Measurements from ENCODE around the gene CALB2.

Gene CALB2

DNA sequence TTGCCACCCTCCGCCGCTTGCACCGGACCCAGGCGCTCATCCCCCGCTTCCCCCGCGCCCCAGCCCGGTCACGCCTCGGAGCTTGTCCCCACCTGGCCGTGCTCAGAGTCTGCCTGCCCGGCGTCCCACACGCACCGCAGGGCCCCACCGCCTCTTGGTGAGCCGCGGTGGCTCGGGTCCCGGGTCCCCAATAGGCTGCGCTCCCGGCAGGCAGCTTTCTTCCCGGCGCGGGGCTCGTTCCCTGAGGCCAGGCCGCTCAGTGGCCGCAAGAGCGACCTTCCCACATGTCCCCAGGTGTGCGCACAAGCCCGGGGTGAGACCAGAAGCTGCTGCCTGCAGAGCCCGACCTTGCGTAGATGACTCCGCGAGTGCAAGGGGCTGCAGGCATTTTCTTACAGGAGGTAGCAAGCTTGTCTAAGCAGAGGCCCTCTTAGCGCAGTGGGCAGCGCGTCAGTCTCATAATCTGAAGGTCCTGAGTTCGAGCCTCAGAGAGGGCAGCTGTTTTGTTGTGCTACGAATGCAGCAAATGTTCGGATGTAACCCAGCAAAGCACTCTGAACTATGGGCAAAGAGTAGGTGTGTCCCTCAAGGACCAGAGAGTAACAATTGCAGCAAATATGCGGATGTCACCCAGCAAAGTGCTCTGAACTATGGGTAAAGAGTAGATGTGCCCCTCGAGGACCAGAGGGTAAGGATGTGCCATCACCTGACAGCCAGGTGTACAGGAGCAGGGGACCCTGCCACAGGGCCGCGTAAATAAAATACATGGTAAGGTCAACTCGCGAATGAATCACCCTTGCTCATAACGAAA, 67.8 kb downstream of the CALB2 start:
- DNase-seq (ENCODE audit: low read depth), result peak; percentile 68

DNA sequence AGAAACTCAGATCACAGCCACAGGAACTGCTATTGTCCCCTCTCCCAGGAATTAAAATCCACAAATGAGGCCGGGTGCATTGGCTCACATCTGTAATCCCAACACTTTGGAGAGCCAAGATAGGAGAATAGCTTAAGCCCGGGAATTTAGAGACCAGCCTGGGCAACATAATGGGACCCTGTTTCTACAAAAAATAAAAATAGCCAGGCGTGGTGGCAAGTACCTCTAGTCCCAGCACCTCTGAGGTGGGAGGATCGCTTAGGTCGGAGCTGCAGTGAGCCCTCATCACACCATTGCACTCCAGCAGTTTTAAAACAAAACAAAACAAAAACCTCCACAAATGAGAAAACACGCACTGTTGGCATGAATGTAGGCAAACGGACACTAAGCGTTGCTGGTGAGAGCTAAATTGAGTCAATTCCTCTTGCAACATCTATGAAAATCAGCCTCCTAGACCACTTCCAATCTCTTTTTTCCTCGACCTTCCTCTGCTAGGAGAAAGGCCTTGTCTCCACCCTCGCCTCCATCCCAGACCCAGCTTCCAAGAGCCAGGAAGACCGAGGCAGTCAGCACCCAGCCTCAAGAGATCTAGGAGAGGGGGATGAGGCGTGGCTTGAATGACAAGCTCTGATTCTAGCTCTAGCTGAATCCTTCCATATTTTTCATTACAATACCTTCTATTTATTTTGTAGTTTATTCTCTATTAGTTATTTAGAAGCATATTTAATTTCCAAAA, 68.5 kb downstream of the CALB2 start:
- DNase-seq (ENCODE audit: low read depth), result no peak

DNA sequence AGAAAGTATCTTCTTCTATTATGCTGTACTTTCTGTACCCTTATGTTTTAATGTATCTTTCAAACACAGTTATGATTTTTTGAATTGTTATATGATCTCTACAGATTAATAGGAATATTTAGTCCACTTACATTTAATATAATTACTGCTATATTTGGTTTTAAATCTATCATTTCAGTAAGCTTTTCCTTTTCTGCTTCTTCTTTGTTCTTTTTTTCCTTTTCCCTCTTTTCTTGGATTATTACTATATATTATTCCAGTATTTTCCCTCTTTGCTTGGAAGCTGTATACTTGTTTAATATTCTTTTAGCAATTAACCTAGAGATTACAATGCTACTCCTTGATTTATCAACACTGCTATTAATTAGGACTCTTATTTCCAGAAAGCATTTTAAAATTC, 69.9 kb downstream of the CALB2 start:
- DNase-seq (ENCODE audit: low read depth), result no peak

DNA sequence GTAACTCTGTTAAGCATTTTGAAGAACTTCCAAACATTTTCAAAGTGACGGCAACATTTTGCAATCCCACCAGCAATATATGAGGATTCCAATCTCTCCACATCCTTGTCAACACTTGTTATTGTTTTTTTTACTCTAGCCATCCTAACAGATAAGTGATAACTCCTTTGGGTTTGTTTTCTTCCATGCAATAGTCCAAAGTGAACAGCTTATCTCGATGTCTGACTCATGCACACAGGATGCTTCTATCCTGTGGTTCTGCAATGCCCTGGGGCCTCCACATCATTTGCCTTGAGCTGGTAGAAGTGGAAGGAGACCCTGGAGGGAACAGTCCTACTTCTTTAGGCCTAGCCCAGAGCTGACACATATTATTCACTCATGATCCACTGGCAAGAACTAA, 70.4 kb downstream of the CALB2 start:
- DNase-seq (ENCODE audit: low read depth), result no peak

DNA sequence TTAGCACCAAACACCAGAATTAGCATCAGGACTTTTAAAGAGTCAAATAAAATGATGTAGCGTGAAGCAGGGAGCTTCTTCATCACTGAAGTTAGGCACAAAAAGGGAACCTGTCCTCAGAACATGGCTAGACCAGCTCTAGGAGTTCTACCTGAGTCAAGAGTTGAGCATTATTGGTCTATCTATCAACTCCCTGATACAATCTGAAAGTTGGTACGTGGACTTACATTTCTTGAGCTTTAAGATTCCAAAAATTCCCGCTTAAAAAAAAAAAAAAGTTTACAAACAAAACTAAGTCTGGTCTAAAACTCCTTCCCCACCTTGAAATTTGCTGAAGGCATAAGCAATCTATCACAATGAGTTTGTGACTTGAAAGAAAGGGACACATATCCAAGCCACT, 71.1 kb downstream of the CALB2 start:
- DNase-seq (ENCODE audit: low read depth), result no peak

DNA sequence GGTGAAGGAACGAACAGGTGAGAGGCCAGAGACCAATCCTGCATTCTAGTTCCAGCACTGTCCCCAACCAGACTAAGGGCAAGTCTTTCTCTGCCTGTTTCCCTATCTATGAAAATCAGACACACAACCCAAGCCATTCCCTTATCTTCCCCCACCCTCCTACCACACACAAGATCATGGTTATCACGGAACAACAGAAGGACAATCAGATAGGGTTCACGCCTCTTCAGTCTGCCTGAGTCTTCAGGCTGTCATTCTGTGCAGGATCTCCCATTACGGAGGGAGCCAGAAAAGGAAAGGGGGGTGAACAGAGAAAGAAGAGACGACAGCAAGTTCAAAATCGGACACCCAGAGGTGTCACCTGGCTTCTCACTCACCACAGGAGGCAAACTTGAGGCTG, 72.2 kb downstream of the CALB2 start:
- no peak for DNase-seq (ENCODE audit: low read depth)

DNA sequence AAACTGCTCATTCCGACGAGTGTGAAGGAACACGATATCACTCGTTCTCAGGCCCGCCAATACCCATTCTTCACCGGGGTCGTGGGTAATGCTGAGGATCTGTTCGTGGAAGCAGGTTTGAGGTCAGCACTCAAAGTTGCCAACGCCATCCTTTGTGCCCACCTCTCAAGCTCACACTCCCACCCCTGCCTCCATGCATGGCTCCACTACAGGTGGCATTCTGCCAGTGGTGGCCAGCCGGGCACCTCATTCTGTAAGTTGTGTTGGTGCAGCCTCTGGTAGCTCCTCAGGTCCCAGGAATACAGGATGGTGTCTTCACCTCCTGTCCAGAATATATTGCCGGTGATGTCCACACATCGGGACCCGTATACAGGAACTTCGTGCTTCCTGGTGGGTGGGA, 72.7 kb downstream of the CALB2 start:
- no peak for DNase-seq (ENCODE audit: low read depth)

DNA sequence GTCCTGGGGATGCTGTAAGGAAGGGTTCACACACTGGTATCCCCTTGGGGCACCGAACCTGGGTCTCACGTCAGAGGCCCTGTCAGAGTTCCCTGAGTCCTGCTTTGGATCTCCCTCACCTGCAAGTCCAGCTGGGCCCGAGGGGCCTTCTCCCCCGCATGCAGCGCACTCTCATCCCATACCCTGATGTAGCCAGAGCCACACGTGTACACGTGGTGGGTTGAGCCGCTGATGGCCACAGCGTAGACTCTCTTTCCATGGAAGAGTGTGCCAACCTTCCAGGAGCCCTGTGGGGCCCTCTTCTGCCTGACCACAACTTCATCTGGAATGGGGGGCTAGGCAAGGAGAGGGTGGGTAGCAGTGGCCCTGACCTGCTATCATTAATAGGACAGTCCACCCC, 73.5 kb downstream of the CALB2 start:
- no peak for DNase-seq (ENCODE audit: low read depth)

DNA sequence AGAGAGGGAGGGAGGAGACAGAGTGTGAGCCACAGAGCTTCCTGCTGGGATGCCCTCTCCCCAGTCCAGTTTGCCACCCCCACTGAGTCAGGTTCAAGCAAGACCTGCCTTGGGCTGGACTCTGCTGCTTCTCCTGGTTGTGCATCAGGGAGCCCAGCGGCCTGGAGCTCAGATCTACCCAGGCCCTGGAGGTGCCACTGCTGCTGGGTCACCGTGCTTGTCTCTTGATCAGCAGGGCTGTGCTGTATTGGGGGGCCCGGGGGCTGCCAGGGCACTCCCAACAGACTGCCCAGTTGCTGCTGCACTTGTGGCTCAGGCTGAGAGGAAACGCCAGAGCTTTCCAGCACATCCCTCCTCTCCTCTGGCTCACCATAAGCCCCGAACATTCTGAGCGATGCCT, 74.4 kb downstream of the CALB2 start:
- DNase-seq (ENCODE audit: low read depth), result no peak

DNA sequence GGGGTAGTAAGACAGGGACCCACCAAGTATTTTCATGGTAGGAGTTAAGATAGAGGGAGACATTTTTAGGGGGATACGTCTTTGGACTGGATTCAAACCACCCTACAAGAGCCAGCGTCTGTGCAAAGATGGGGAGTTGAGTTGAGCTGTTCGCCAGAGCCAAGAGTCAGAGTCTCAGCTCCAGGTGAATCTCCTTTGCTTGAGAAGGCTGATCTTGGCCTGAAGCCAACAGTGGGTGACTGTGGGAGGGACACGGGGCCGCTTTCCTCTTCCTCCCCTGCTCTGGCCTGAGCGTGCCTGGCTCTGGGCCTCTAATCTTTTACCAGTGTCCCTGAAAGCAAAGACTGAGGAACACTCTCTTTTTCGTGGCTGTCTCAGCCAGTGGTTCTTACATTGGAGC, 78.0 kb downstream of the CALB2 start:
- DNase-seq (ENCODE audit: low read depth), result no peak

DNA sequence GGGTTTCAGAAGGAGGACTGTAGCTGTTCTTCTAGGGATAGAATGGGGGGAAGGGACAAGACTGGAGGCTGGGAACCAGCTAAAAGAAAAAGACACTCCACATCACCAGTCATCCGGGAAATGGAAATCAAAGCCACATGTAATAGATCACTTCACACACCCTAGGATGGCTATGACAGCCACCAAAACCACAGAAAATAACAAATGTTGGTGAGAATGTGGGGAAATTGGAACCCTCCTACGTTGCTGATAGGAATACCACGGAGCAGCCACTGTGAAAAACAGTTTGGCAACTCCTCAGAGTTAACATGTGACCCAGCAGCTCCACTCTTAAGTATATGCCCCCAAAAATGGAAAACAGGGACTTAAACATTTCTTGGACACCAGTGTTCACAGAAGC, 81.0 kb downstream of the CALB2 start:
- no peak for DNase-seq (ENCODE audit: low read depth)
